Common myeloid progenitor, CD34-positive (primary cell): Measurements from ENCODE around the gene GPATCH2.

Source experiments
- CTCF ChIA-PET: fragments of 350-600 bp; sonication (Branson Sonifier 250); formaldehyde crosslinking; loops from one replicate; lab custom pipeline; 2021; ENCODE audit warnings: antibody characterized with exemption; lab: Charles Lee
- POLR2A ChIA-PET: fragments of 350-600 bp; sonication (Branson Sonifier 250); formaldehyde crosslinking; loops from one replicate; lab custom pipeline; 2021; ENCODE audit warnings: antibody characterized with exemption; lab: Charles Lee
- DNase-seq, 3 donors: peaks; one replicate each; pipeline versions ENCODE4 v3.0.0 to v3.0.0-alpha.2; 2013
- H3K27ac ChIP-seq, 2 experiments: 1 replicate in 1 of 2; 2 replicates in 1 of 2; pipeline ENCODE4 v1.7.0; 2013; ENCODE audit warnings: inconsistent platforms in 2 of 2, low read length in 2 of 2, mild to moderate bottlenecking in 2 of 2, low read depth in 1 of 2, moderate library complexity in 1 of 2; ENCODE audit not compliant: severe bottlenecking in 2 of 2, insufficient read depth in 1 of 2, poor library complexity in 1 of 2
- H3K27me3 ChIP-seq, 5 experiments: replicated peaks in 2 of 5; 1 replicate in 3 of 5; 2 replicates in 2 of 5; pipeline versions ENCODE4 v1.6.1 to v1.7.0; 2013; ENCODE audit warnings: low read length in 4 of 5, mild to moderate bottlenecking in 2 of 5, moderate library complexity in 2 of 5, inconsistent platforms in 1 of 5; ENCODE audit not compliant: insufficient read depth in 5 of 5, control insufficient read depth in 4 of 5
- H3K36me3 ChIP-seq, 4 experiments: 1 replicate in 2 of 4; 2 replicates in 2 of 4; pipeline versions ENCODE4 v1.6.1 to v1.7.0; 2013; ENCODE audit warnings: low read length in 3 of 4, control low read depth in 1 of 4, mild to moderate bottlenecking in 1 of 4; ENCODE audit not compliant: control insufficient read depth in 4 of 4, insufficient read depth in 4 of 4
- H3K4me1 ChIP-seq, 4 experiments: 1 replicate in 3 of 4; 2 replicates in 1 of 4; pipeline versions ENCODE4 v1.6.1 to v1.7.1; 2013; ENCODE audit warnings: low read length in 3 of 4, mild to moderate bottlenecking in 3 of 4, control low read depth in 1 of 4, inconsistent platforms in 1 of 4, moderate library complexity in 1 of 4; ENCODE audit not compliant: control insufficient read depth in 4 of 4, insufficient read depth in 4 of 4; ENCODE audit errors: control extremely low read depth in 1 of 4
- H3K4me3 ChIP-seq, 7 experiments: 1 replicate in 4 of 7; 2 replicates in 3 of 7; pipeline versions ENCODE4 v1.5.1 to v1.7.0; 2013; ENCODE audit warnings: mild to moderate bottlenecking in 7 of 7, low read length in 6 of 7, moderate library complexity in 6 of 7, inconsistent platforms in 2 of 7, low read depth in 2 of 7, control low read depth in 1 of 7; ENCODE audit not compliant: insufficient read depth in 4 of 7, control insufficient read depth in 1 of 7; ENCODE audit errors: extremely low read depth in 1 of 7
- H3K9me3 ChIP-seq, 5 experiments: 1 replicate in 4 of 5; 2 replicates in 1 of 5; pipeline versions ENCODE4 v1.6.1 to v1.7.1; 2013; ENCODE audit warnings: low read length in 4 of 5, mild to moderate bottlenecking in 2 of 5, inconsistent platforms in 1 of 5, low read depth in 1 of 5, moderate library complexity in 1 of 5; ENCODE audit not compliant: control insufficient read depth in 4 of 5, insufficient read depth in 2 of 5; ENCODE audit errors: control extremely low read depth in 1 of 5
- WGBS: methylation state at CpG from one replicate; pipeline ENCODE4 v1.1.5; 2013; ENCODE audit not compliant: insufficient coverage; 5-methylcytosine and 5-hydroxymethylcytosine counted together

GPATCH2 gene

GRCh38 chr1:217617126-217617525, 13.8 kb downstream of the GPATCH2 start:
- H3K4me1 ChIP-seq = no peaks in the 10 kb centered on the region
- DNase-seq = no peak
- H3K27me3 ChIP-seq = no peaks in the 10 kb centered on the region
- POLR2A ChIA-PET = no interaction called here
- no peak overlapping the region for H3K4me3 ChIP-seq
- WGBS = 92% methylated on average over 1 of the region's 1 CpG
- CTCF ChIA-PET = no interaction called here
- peaks cover 2 to 10% (median 8%) of the 10 kb centered on the region in 4 experiments for H3K36me3 ChIP-seq
- H3K9me3 ChIP-seq = no peaks in the 10 kb centered on the region
- no peak overlapping the region for H3K27ac ChIP-seq

DNA sequence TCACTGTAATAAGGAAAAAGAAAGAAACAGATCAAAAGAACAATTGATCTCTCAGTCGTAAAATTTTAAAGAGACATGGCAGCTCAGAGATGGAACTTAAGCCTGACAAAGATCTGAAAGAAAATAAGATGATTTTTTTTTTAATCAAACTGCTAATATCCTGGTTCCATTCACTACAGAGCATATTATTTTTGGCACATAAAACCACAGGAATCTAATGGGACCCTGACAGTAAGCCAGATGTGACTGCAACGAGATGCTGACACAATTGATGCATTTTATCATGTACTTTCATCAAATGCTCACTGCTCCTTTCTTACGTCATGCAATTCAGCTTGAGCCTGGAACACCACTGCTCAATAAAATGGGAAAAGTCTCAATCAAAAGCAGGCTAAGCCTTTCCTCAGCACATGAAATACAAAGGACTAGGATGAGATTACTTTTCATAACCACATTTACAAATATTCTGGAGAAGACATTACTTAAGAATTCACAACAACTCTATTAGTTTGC, 16.6 kb downstream of the GPATCH2 start:
- Histone ChIP-seq H3K27me3 (no peaks in the 10 kb centered on the region), H3K36me3 (peaks cover 2 to 14% (median 6%) of the 10 kb centered on the region in 4 experiments), H3K4me3 (no peak overlapping the region), H3K27ac (no peak overlapping the region), H3K4me1 (no peaks in the 10 kb centered on the region), H3K9me3 (no peaks in the 10 kb centered on the region)
- CTCF ChIA-PET = no interaction called here
- POLR2A ChIA-PET = no interaction called here
- no peak for DNase-seq
- WGBS = 94% methylated on average over 2 of the region's 3 CpGs

DNA sequence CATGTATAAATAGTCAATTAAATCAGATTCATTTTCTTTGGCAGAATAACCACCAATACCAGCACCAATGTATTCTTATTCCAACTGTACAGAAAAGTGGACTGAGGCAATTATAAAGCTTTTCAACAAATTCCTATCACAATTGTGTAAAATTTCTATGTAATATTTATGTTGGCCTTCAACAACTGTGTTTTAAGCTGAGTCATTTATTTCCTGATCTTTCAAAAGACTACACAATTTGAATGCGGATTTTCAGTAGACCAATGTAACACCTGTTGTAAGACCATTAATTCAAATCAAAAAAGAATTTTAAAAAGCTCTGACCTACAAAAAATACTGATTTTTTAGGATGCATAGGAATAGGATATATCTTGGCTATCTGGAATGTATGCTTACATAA, 25.5 kb downstream of the GPATCH2 start:
- Histone ChIP-seq H3K4me1 (no peaks in the 10 kb centered on the region), H3K9me3 (no peaks in the 10 kb centered on the region), H3K27ac (no peak overlapping the region), H3K4me3 (no peak overlapping the region), H3K36me3 (peaks cover 4 to 11% (median 8%) of the 10 kb centered on the region in 4 experiments), H3K27me3 (no peaks in the 10 kb centered on the region)
- DNase-seq = no peak
- ChIA-PET POLR2A (interaction anchor here (0.5 kb wide), 1 partner anchor 24 kb away, joined by 3 read pairs; no protein-coding TSS in a partner anchor), CTCF (no interaction called here)
- WGBS = 100% methylated on average over 1 of the region's 1 CpG

DNA sequence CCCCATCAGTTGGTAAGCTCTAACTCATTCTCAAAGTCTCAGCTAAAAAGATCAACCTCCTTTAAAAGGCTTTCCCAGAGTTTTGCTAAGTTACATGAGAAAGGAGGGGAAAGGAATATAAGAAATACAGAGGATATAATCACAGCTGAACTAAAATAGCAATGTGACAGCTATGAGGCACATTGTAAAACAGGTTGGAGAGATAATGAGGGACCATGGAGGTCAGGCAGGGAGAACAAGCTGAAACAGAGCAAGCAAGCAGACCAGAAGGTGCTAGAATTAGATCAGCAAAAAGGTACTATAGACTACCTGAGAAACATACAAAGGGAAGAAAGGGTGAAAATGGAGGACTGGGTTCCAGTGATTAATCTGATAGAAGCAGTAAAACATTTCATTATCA, 28.5 kb downstream of the GPATCH2 start:
- Histone ChIP-seq H3K36me3 (peaks cover 3 to 10% (median 7%) of the 10 kb centered on the region in 4 experiments), H3K4me1 (no peaks in the 10 kb centered on the region), H3K27me3 (no peaks in the 10 kb centered on the region), H3K4me3 (no peak overlapping the region), H3K27ac (no peak overlapping the region), H3K9me3 (no peaks in the 10 kb centered on the region)
- POLR2A ChIA-PET = no interaction called here
- CTCF ChIA-PET = no interaction called here
- no peak for DNase-seq

GRCh38 chr1:217599154-217599553, 31.7 kb downstream of the GPATCH2 start:
- 100% methylated on average over 1 of the region's 2 CpGs for WGBS
- CTCF ChIA-PET = no interaction called here
- no peak overlapping the region for H3K27ac ChIP-seq

DNA sequence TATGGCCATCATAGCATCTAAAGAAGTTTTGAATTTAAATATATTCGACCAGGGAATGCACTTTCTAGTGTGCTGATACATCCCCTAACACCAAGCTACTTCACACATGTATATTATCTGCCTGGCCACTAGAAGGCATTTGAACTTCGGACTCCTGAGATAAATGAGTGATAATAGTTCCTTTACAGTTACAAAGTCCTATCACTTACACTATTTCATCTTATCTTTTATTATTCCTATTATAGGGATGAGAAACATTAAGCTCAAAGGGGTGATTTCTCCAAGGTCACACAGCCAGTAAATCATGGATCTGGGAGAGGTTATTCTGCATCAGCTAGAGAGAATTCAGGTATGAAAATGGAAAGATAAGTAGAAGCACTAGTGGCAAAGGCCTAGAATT, 40.3 kb downstream of the GPATCH2 start:
- Histone ChIP-seq H3K36me3 (peaks cover 0 to 4% (median 0%) of the 10 kb centered on the region in 4 experiments), H3K4me3 (no peak overlapping the region), H3K4me1 (no peaks in the 10 kb centered on the region), H3K9me3 (no peaks in the 10 kb centered on the region), H3K27ac (no peak overlapping the region), H3K27me3 (no peaks in the 10 kb centered on the region)
- no peak for DNase-seq
- POLR2A ChIA-PET = no interaction called here
- WGBS = no CpG with 5 or more reads among the region's 2 CpGs
- CTCF ChIA-PET = no interaction called here

More at GRCh38 chr1:217599154-217599553, 31.7 kb downstream of the GPATCH2 start:
- no peak for DNase-seq
- Histone ChIP-seq H3K27me3 (no peaks in the 10 kb centered on the region), H3K4me1 (no peaks in the 10 kb centered on the region), H3K4me3 (no peak overlapping the region), H3K36me3 (peaks cover 0 to 7% (median 4%) of the 10 kb centered on the region in 4 experiments), H3K9me3 (no peaks in the 10 kb centered on the region)
- POLR2A ChIA-PET = no interaction called here

GRCh38 chr1:217586586-217586985, 44.3 kb downstream of the GPATCH2 start:
- H3K27me3 ChIP-seq = no peaks in the 10 kb centered on the region
- CTCF ChIA-PET = no interaction called here
- H3K27ac ChIP-seq = no peak overlapping the region

More at GRCh38 chr1:217586586-217586985, 44.3 kb downstream of the GPATCH2 start:
- 100% methylated on average over 1 of the region's 4 CpGs for WGBS
- Histone ChIP-seq H3K4me3 (no peak overlapping the region), H3K36me3 (peaks cover 0 to 4% (median 0%) of the 10 kb centered on the region in 4 experiments), H3K4me1 (no peaks in the 10 kb centered on the region), H3K9me3 (no peaks in the 10 kb centered on the region)
- no peak for DNase-seq
- POLR2A ChIA-PET = no interaction called here
